A549 (cell line): Measurements from ENCODE around the gene LSM4. TPM values are rescaled to one million over a fixed set of nuclear protein-coding genes. Genes with fewer than 3 reads are reported as not detected.

Experiments
- ATAC-seq, 2 experiments: fragments of 200-7000 bp in 1 of 2; fragments of >200 bp in 1 of 2; cut with Nextera tagmentation in 1 of 2; cut with Tn5 transposase in 1 of 2; 3 replicates each; pipeline versions ENCODE4 v1.8.0 to v1.9.1; 2018 to 2020; ENCODE audit warnings: mild to moderate bottlenecking in 1 of 2, moderate library complexity in 1 of 2
- CTCF ChIA-PET: fragments of 300-600 bp; sonication (Branson Sonifier 250); formaldehyde crosslinking; extraction: SDS; loops from one replicate; lab custom pipeline; 2021; ENCODE audit warnings: antibody characterized with exemption, inconsistent platforms; lab: Yijun Ruan, JAX
- POLR2A ChIA-PET: fragments of 350-600 bp; formaldehyde crosslinking; extraction: SDS; loops from one replicate; lab custom pipeline; 2021; ENCODE audit warnings: antibody characterized with exemption, inconsistent platforms; lab: Yijun Ruan, JAX
- DNase-seq, 2 experiments: peaks; one replicate each; pipeline versions ENCODE4 v3.0.0 to v3.0.0-alpha.2; 2011 to 2016; ENCODE audit warnings: low read depth in 1 of 2, low spot score in 1 of 2
- FAIRE-seq: peaks from 2 replicates; lab custom pipeline; 2011; peaks lifted over from hg19 to GRCh38; lab: Jason Lieb, UNC
- H3K27ac ChIP-seq, 2 experiments: fragments of >200 bp; sonication (Bioruptor Twin); formaldehyde crosslinking; 3 replicates each; pipeline ENCODE4 v1.5.1; 2016 to 2017
- H3K4me1 ChIP-seq: fragments of >200 bp; sonication (Bioruptor Twin); formaldehyde crosslinking; 3 replicates; pipeline ENCODE4 v1.6.1; 2016
- H3K4me2 ChIP-seq: fragments of >200 bp; sonication (Bioruptor Twin); formaldehyde crosslinking; 3 replicates; pipeline ENCODE4 v1.6.1; 2016
- H3K4me3 ChIP-seq: fragments of >200 bp; sonication (Bioruptor Twin); formaldehyde crosslinking; 3 replicates; pipeline ENCODE4 v1.5.1; 2016
- H3K9me3 ChIP-seq: fragments of >200 bp; sonication (Bioruptor Twin); formaldehyde crosslinking; 3 replicates; pipeline ENCODE4 v1.6.1; 2016
- ATOH8 ChIP-seq: fragments of 250-450 bp; sonication (Bioruptor Pico); IDR thresholded peaks from 2 replicates; pipeline ENCODE4 v1.5.0; 2020; ENCODE audit warnings: low read depth, mild to moderate bottlenecking, moderate library complexity
- BHLHE40 ChIP-seq: IDR thresholded peaks from 2 replicates; pipeline ENCODE4 v1.6.1; 2012; ENCODE audit warnings: low read depth, low read length, inconsistent platforms
- CEBPB ChIP-seq, 2 experiments: fragments of >200 bp in 1 of 2; sonication (Bioruptor Twin) in 1 of 2; formaldehyde crosslinking in 1 of 2; IDR thresholded peaks; 2 replicates each; pipeline ENCODE4 v1.6.1; 2012 to 2016
- EHMT2 ChIP-seq: fragments of 200-600 bp; sonication (generic); IDR thresholded peaks from 2 replicates; pipeline ENCODE4 v1.6.1; 2016; ENCODE audit warnings: antibody characterized with exemption, low read depth, mild to moderate bottlenecking, moderate library complexity
- EP300 ChIP-seq, 2 experiments: fragments of >200 bp; sonication (Bioruptor Twin); formaldehyde crosslinking; IDR thresholded peaks; 2 replicates in 1 of 2; 3 replicates in 1 of 2; pipeline ENCODE4 v1.6.1; 2016 to 2017
- FOXS1 ChIP-seq: fragments of 250-450 bp; sonication (Bioruptor Pico); IDR thresholded peaks from 2 replicates; pipeline ENCODE4 v1.5.0; 2020; ENCODE audit warnings: mild to moderate bottlenecking, moderate library complexity
- HDAC2 ChIP-seq: fragments of 200-600 bp; sonication (generic); IDR thresholded peaks from 2 replicates; pipeline ENCODE4 v1.6.1; 2016
- KDM1A ChIP-seq: fragments of 200-600 bp; sonication (generic); IDR thresholded peaks from 2 replicates; pipeline ENCODE4 v1.6.1; 2016; ENCODE audit warnings: low read depth, mild to moderate bottlenecking
- NPAS2 ChIP-seq: fragments of 250-450 bp; sonication (Bioruptor Pico); IDR thresholded peaks from 2 replicates; pipeline ENCODE4 v1.8.0; 2022; ENCODE audit warnings: mild to moderate bottlenecking, moderate library complexity, borderline replicate concordance
- PHF8 ChIP-seq: fragments of 200-600 bp; sonication (generic); IDR thresholded peaks from 2 replicates; pipeline ENCODE4 v1.6.1; 2016; ENCODE audit warnings: low read depth, mild to moderate bottlenecking, antibody characterized with exemption, moderate library complexity, borderline replicate concordance
- POLR2AphosphoS2 ChIP-seq: conservative IDR thresholded peaks from 2 replicates; pipeline ENCODE4 v1.6.1; 2012; ENCODE audit warnings: low read length, improper control_type of control experiment, inconsistent platforms
- RAD21 ChIP-seq, 2 experiments: fragments of >200 bp in 1 of 2; sonication (Bioruptor Twin) in 1 of 2; formaldehyde crosslinking in 1 of 2; IDR thresholded peaks in 1 of 2; conservative IDR thresholded peaks in 1 of 2; 2 replicates in 1 of 2; 3 replicates in 1 of 2; pipeline ENCODE4 v1.6.1; 2012 to 2018; ENCODE audit warnings: inconsistent platforms in 1 of 2
- RARB ChIP-seq: fragments of 250-450 bp; sonication (Bioruptor Pico); IDR thresholded peaks from 2 replicates; pipeline ENCODE4 v1.8.0; 2021; ENCODE audit warnings: mild to moderate bottlenecking, moderate library complexity
- REST ChIP-seq: fragments of 200-600 bp; sonication (generic); IDR thresholded peaks from 2 replicates; pipeline ENCODE4 v1.6.1; 2016; ENCODE audit warnings: antibody characterized with exemption, mild to moderate bottlenecking, moderate library complexity
- SMC3 ChIP-seq: fragments of >200 bp; sonication (Bioruptor Twin); formaldehyde crosslinking; IDR thresholded peaks from 3 replicates; pipeline ENCODE4 v1.6.1; 2018; ENCODE audit warnings: inconsistent platforms
- TFCP2L1 ChIP-seq: fragments of 250-450 bp; sonication (Bioruptor Pico); IDR thresholded peaks from 2 replicates; pipeline ENCODE4 v1.5.0; 2021; ENCODE audit warnings: mild to moderate bottlenecking
- TP53 ChIP-seq: fragments of 250-450 bp; sonication (Bioruptor Pico); IDR thresholded peaks from 2 replicates; pipeline ENCODE4 v1.5.0; 2021; ENCODE audit warnings: mild to moderate bottlenecking, moderate library complexity
- ZSCAN20 ChIP-seq: fragments of 250-450 bp; sonication (Bioruptor Pico); IDR thresholded peaks from 2 replicates; pipeline ENCODE4 v1.8.0; 2022; ENCODE audit warnings: mild to moderate bottlenecking, moderate library complexity
- WGBS: methylation state at CpG from one replicate; pipeline ENCODE4 v1.1.6; 2017; ENCODE audit errors: missing lambda C conversion rate; 5-methylcytosine and 5-hydroxymethylcytosine counted together
- polyA plus RNA-seq, 4 experiments: library from polyadenylated mRNA; depleted of rRNA in 3 of 4; stranded (reverse); fragments of >200 nt; fragmentation: RNase III in 1 of 4; extraction: RNeasy Plus Mini Kit Qiagen cat#74134 plus additional on column Dnase treatment in 1 of 4; gene quantifications; 2 replicates in 3 of 4; 3 replicates in 1 of 4; pipeline ENCODE4 v1.2.3, GENCODE V29; 2011 to 2017

LSM4 gene
- polyA plus RNA-seq, 2 of the 4 experiments (the other 2 are of a cell fraction), result 154 to 169 TPM

GRCh38 chr19:18321734-18322102 is 1.2 kb downstream of the LSM4 start:
- Histone ChIP-seq H3K4me3 (peak overlapping the region; percentile 60), H3K4me1 (peaks cover 40% of the 10 kb centered on the region), H3K9me3 (no peaks in the 10 kb centered on the region), H3K27ac (peak overlapping the region; percentile 93), H3K4me2 (peak overlapping the region; percentile 78)
- DNase-seq (no peak), FAIRE-seq (no peak), ATAC-seq (no peak)
- POLR2A ChIA-PET, result interaction anchor here (1.2 to 3.9 kb wide), 6 partner anchors 17 to 129 kb away, joined by 3 to 121 read pairs (median 10); partner anchors contain the start of genes GDF15, IQCN, JUND and MPV17L2
- TF ChIP-seq ZSCAN20 (CRISPR knock-in tag), result no peak
- no peak for TF ChIP-seq REST
- TF ChIP-seq HDAC2, result no peak
- no peak for TF ChIP-seq RARB (CRISPR knock-in tag)
- TF ChIP-seq PHF8, result no peak
- no peak for TF ChIP-seq RAD21 (conservative IDR thresholded peaks at IDR 0.05 in 1 of 2, IDR thresholded peaks at IDR 0.05 in 1 of 2)
- TF ChIP-seq CEBPB (IDR thresholded peaks at IDR 0.05), result no peak
- no peak for TF ChIP-seq NPAS2
- TF ChIP-seq POLR2AphosphoS2, result no peak
- TF ChIP-seq EHMT2, result no peak
- TF ChIP-seq BHLHE40, result no peak
- no peak for TF ChIP-seq ATOH8
- TF ChIP-seq TFCP2L1 (CRISPR knock-in tag), result no peak
- TF ChIP-seq EP300 (IDR thresholded peaks at IDR 0.05), result no peak
- TF ChIP-seq SMC3, result no peak
- TF ChIP-seq TP53 (CRISPR knock-in tag), result no peak
- 86% methylated on average over 9 of the region's 9 CpGs for WGBS
- CTCF ChIA-PET, result interaction anchor here (1.0 to 5.9 kb wide), 12 partner anchors 10 to 113 kb away, joined by 3 to 120 read pairs (median 4); partner anchors contain the start of genes IQCN and JUND

DNA sequence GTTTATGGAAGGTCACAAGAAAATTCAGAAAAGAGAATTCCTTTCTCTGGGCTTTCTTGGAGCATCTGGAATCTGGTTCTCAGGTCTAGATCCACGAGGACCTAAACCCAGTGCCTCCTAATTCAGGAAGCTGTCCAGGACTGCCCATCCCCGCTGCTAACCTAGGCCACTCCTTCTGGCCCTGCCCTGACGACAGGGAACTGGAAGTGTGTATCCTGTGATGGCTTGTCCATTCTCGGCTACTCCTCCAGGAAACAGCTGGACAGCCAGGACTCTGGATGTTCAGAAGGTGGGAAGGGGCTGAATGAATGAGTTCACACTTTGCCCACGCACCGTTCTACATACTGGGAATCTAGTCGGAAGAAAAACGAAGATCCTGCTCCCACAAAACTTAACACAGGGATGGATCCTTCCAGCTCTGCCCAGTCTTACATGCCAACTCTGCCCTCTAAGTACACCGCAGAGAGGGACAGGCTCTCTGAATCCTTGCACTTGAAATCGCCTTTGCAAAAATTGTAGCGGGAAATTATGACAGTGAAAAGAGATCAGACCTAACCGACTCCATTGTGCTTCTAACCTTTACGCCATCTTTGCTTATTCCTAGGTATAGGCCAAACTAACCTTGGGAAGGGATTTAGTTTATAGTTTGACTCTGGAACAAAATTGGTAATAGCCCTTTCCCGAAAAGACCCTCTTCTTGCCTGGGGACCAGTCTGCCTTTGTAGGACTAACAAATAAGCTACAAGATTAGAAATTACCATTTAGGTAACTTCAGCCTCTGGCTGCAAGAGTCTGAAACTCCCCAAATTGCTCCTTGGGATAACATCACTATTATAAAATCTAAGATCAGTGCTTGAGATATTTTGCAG is 1.8 kb downstream of the LSM4 start:
- CTCF ChIA-PET, result interaction anchor here (0.5 to 5.9 kb wide), 15 partner anchors 8 to 143 kb away, joined by 3 to 120 read pairs (median 4); partner anchors contain the start of genes IQCN and JUND

More for the DNA sequence above, 1.8 kb downstream of the LSM4 start:
- POLR2A ChIA-PET, result interaction anchor here (0.5 to 3.9 kb wide), 4 partner anchors 16 to 41 kb away, joined by 3 to 121 read pairs (median 32); partner anchors contain the start of gene JUND
- no peak for ATAC-seq
- Histone ChIP-seq H3K4me3 (no peak overlapping the region), H3K4me1 (peaks cover 40% of the 10 kb centered on the region), H3K9me3 (no peaks in the 10 kb centered on the region)
- WGBS, result 84% methylated on average over 14 of the region's 14 CpGs
- no peak for TF ChIP-seq KDM1A
- no peak for TF ChIP-seq POLR2AphosphoS2
- TF ChIP-seq FOXS1 (CRISPR knock-in tag), result no peak
- TF ChIP-seq, all 56 proteins: peak for 0
- DNase-seq (no peak), FAIRE-seq (no peak)
- H3K27ac ChIP-seq, result peak overlapping the region in 1 of 2 experiments; percentile 93; a peak in 3 of 6 replicates
- H3K4me2 ChIP-seq, result peak overlapping the region; percentile 78
